ENCODE measurements around the gene DENND2D. TPM values are rescaled to one million over a fixed set of nuclear protein-coding genes. Genes with fewer than 3 reads are reported as not detected.

Gene DENND2D
- polyA plus RNA-seq, 1 donor from 2014 or later: not detected

DNA sequence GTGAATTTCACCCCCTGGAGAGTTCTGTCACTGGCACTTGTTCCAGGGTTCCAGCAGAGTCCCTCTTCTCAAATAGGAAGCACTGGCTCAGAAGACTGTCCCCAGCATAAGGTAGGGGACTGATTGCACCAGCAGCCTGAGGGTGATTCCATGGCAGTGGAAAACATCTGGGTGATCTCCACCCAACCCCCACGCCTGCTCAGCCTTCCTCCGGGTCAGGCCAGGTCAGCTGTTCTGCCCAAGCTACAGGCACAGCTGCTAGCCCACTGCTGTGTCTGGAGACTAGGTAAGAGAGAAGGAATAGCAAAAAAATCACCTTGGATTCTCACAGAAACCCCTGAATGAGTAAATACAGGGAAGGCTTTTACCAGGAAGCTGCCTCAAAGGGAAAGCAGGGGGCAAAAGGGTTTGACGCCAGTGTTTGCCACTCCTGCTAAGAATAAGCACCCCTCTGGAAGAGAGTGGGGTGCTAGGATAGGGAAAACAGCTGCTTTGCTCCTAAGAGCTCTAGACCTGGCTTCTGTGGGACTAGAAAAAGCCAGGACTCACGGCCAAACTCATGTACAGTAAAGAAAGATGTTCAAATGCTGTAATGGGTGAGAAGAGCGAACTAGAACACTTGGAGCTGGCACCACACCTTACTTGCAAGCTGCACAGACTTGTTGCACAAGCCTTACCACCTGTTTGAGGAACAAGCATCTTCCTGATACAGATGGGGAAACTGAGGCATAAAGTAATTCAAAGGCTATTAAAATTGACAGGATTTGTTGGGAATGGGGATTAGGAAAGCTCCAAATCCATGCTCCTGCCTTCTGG is 1.0 kb upstream of the DENND2D start:
- Histone ChIP-seq H3K36me3 (ENCODE audit: insufficient read depth, low read length) (no peaks in the 10 kb centered on the region), H3K9me2 (ENCODE audit: insufficient read depth, low read length) (no peaks in the 10 kb centered on the region), H3K4me2 (ENCODE audit: low read length) (no peak overlapping the region), H3K9ac (ENCODE audit: low read length) (no peak overlapping the region), H4K20me1 (ENCODE audit: insufficient read depth) (no peaks in the 10 kb centered on the region), H3K9me3 (ENCODE audit: low read length) (no peaks in the 10 kb centered on the region), H3K79me2 (replicated peaks; ENCODE audit: insufficient read depth, low read length) (no peaks in the 10 kb centered on the region), H3K27me3 (ENCODE audit: insufficient read depth, low read depth, low read length) (peaks cover 35% of the 10 kb centered on the region), H3F3A (ENCODE audit: insufficient read depth, low read length, poor library complexity, severe bottlenecking) (no peaks in the 10 kb centered on the region), H3K4me3 (ENCODE audit: low read length) (no peak overlapping the region), H2AFZ (ENCODE audit: low read depth, low read length) (no peak overlapping the region), H3K27ac (ENCODE audit: low read length) (no peak overlapping the region)
- TF ChIP-seq MXI1 (conservative IDR thresholded peaks at IDR 0.05; ENCODE audit: poor library complexity, severe bottlenecking) (no peak), TAF1 (IDR thresholded peaks at IDR 0.05; ENCODE audit: low read depth) (no peak), EP300 (conservative IDR thresholded peaks at IDR 0.05; ENCODE audit: poor library complexity, severe bottlenecking) (no peak), SMC3 (conservative IDR thresholded peaks at IDR 0.05; ENCODE audit: poor library complexity) (no peak), REST (IDR thresholded peaks at IDR 0.05; ENCODE audit: borderline replicate concordance) (no peak), POLR2AphosphoS5 (IDR thresholded peaks at IDR 0.05) (no peak), CTCF (IDR thresholded peaks at IDR 0.05; ENCODE audit: poor library complexity, severe bottlenecking) (no peak), RAD21 (conservative IDR thresholded peaks at IDR 0.05) (no peak), EZH2 (IDR thresholded peaks at IDR 0.05; ENCODE audit: borderline replicate concordance, insufficient read depth, low read length, poor library complexity, severe bottlenecking) (no peak)

DNA sequence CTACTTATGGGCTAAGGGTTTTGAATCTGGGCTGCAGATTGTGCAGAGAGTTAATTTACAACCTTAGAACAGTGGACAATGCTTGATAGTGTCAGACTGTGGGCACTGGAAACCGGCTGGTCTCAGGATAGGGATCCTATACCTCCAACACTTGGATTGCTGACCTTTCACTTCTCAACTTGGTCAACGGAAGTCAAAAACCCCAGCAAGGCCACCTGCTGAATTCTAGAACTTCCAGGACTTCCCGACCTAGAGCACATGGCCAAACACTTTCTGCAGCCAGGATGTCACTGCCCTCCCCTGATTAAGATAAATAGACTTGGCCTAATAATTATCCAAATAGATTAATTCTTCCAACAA is 336 bp upstream of the DENND2D start:
- H3K27ac ChIP-seq (ENCODE audit: low read length): no peak overlapping the region

More for the DNA sequence above, 336 bp upstream of the DENND2D start:
- TF ChIP-seq EZH2 (IDR thresholded peaks at IDR 0.05; ENCODE audit: borderline replicate concordance, insufficient read depth, low read length, poor library complexity, severe bottlenecking): no peak
- TF ChIP-seq CTCF (IDR thresholded peaks at IDR 0.05; ENCODE audit: poor library complexity, severe bottlenecking): no peak
- TF ChIP-seq POLR2AphosphoS5 (IDR thresholded peaks at IDR 0.05): no peak
- no peak for TF ChIP-seq EP300 (conservative IDR thresholded peaks at IDR 0.05; ENCODE audit: poor library complexity, severe bottlenecking)
- TF ChIP-seq TAF1 (IDR thresholded peaks at IDR 0.05; ENCODE audit: low read depth): no peak
- TF ChIP-seq REST (IDR thresholded peaks at IDR 0.05; ENCODE audit: borderline replicate concordance): no peak
- TF ChIP-seq RAD21 (conservative IDR thresholded peaks at IDR 0.05): no peak
- no peak for TF ChIP-seq MXI1 (conservative IDR thresholded peaks at IDR 0.05; ENCODE audit: poor library complexity, severe bottlenecking)
- no peak for TF ChIP-seq SMC3 (conservative IDR thresholded peaks at IDR 0.05; ENCODE audit: poor library complexity)
- Histone ChIP-seq H3K79me2 (replicated peaks; ENCODE audit: insufficient read depth, low read length) (no peaks in the 10 kb centered on the region), H3K4me2 (ENCODE audit: low read length) (no peak overlapping the region), H3F3A (ENCODE audit: insufficient read depth, low read length, poor library complexity, severe bottlenecking) (no peaks in the 10 kb centered on the region), H3K9ac (ENCODE audit: low read length) (no peak overlapping the region), H2AFZ (ENCODE audit: low read depth, low read length) (no peak overlapping the region), H4K20me1 (ENCODE audit: insufficient read depth) (no peaks in the 10 kb centered on the region), H3K27me3 (ENCODE audit: insufficient read depth, low read depth, low read length) (peaks cover 34% of the 10 kb centered on the region), H3K9me2 (ENCODE audit: insufficient read depth, low read length) (no peaks in the 10 kb centered on the region), H3K4me3 (ENCODE audit: low read length) (no peak overlapping the region), H3K9me3 (ENCODE audit: low read length) (no peaks in the 10 kb centered on the region), H3K36me3 (ENCODE audit: insufficient read depth, low read length) (no peaks in the 10 kb centered on the region)

Measured in neural cell (in vitro differentiated cells).